ENCODE results near the gene SPAG17. TPM values are rescaled to one million over a fixed set of nuclear protein-coding genes. Genes with fewer than 3 reads are reported as not detected.

The SPAG17 gene
- total RNA-seq, 1 experiment from 2014 or later: not detected

DNA sequence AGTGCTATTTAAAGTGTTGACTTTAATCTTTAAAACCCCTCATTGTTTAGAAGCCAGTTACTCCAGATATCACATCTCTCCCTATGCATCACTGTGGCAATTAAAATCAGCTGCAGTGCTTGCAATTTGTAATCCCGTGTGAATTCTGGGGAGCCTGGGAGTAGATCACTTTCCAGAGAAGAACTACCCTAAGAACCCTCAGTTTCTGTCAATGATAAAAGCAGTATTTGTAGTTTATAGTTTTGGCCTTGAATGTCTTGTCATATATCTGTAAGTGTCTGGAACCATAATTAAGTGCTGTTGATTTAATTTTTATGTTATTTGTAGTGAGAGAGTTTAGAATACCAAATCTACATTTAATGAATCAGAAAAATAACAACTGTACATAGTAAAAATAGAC lies 5.5 kb upstream of the SPAG17 start:
- ChIA-PET POLR2A (ENCODE audit: low non-redundant PET) (no interaction called here), CTCF (no interaction called here)
- intact Hi-C loops (cut with micrococcal nuclease; ENCODE audit: unreplicated experiment): no loop called here
- no peak for TF ChIP-seq EZH2 (IDR thresholded peaks at IDR 0.05; ENCODE audit: borderline replicate concordance, low read depth, low read length, poor library complexity, severe bottlenecking)
- TF ChIP-seq, protein P1, sequence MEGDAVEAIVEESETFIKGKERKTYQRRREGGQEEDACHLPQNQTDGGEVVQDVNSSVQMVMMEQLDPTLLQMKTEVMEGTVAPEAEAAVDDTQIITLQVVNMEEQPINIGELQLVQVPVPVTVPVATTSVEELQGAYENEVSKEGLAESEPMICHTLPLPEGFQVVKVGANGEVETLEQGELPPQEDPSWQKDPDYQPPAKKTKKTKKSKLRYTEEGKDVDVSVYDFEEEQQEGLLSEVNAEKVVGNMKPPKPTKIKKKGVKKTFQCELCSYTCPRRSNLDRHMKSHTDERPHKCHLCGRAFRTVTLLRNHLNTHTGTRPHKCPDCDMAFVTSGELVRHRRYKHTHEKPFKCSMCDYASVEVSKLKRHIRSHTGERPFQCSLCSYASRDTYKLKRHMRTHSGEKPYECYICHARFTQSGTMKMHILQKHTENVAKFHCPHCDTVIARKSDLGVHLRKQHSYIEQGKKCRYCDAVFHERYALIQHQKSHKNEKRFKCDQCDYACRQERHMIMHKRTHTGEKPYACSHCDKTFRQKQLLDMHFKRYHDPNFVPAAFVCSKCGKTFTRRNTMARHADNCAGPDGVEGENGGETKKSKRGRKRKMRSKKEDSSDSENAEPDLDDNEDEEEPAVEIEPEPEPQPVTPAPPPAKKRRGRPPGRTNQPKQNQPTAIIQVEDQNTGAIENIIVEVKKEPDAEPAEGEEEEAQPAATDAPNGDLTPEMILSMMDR (conservative IDR thresholded peaks at IDR 0.05; ENCODE audit: low read depth, low read length): no peak
- no TSS peak for BruUV-seq (replicated peaks)
- DNase-seq (ENCODE audit: low spot score): no peak
- peaks cover 6% of the 10 kb centered on the region for H3K9me3 ChIP-seq (ENCODE audit: low read depth, low read length, poor library complexity, severe bottlenecking)
- H3K4me3 ChIP-seq (ENCODE audit: low read depth, low read length, poor library complexity, severe bottlenecking): no peak overlapping the region
- no peak overlapping the region for H3K27ac ChIP-seq (ENCODE audit: low read depth, low read length, poor library complexity, severe bottlenecking)
- H3K27me3 ChIP-seq (replicated peaks; ENCODE audit: insufficient read depth, low read depth, low read length, poor library complexity): no peaks in the 10 kb centered on the region
- H3K4me1 ChIP-seq (ENCODE audit: insufficient read depth, low read length, poor library complexity, severe bottlenecking): no peaks in the 10 kb centered on the region
- no peaks in the 10 kb centered on the region for H3K36me3 ChIP-seq (ENCODE audit: insufficient read depth, low read length, poor library complexity, severe bottlenecking)

DNA sequence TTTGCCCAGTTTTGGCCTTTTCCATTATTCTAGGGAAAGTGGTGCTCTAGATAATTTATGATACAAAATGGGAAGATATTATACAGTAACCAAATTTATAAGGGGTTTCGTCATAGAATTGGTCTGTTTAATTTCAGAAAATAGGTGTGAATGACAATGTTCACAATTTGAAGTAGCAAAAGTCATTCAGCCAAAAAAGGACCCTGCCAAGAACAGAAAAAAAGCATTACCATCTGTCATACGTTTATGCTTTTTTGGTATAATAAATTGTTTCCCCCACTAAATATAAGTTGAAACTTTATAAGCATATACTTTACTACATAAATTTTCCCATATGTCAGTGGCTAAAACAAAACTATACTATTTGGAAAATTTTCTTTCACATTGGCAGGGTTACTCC lies 4.5 kb upstream of the SPAG17 start:
- no peak overlapping the region for H3K4me3 ChIP-seq (ENCODE audit: low read depth, low read length, poor library complexity, severe bottlenecking)
- no peaks in the 10 kb centered on the region for H3K27me3 ChIP-seq (replicated peaks; ENCODE audit: insufficient read depth, low read depth, low read length, poor library complexity)
- no peaks in the 10 kb centered on the region for H3K4me1 ChIP-seq (ENCODE audit: insufficient read depth, low read length, poor library complexity, severe bottlenecking)
- intact Hi-C loops (cut with micrococcal nuclease; ENCODE audit: unreplicated experiment): no loop called here
- CTCF ChIA-PET: no interaction called here
- DNase-seq (ENCODE audit: low spot score): no peak
- no TSS peak for BruUV-seq (replicated peaks)
- TF ChIP-seq EZH2 (IDR thresholded peaks at IDR 0.05; ENCODE audit: borderline replicate concordance, low read depth, low read length, poor library complexity, severe bottlenecking): no peak
- TF ChIP-seq, protein P1 (conservative IDR thresholded peaks at IDR 0.05; ENCODE audit: low read depth, low read length): no peak
- H3K36me3 ChIP-seq (ENCODE audit: insufficient read depth, low read length, poor library complexity, severe bottlenecking): no peaks in the 10 kb centered on the region
- H3K9me3 ChIP-seq (ENCODE audit: low read depth, low read length, poor library complexity, severe bottlenecking): peaks cover 6% of the 10 kb centered on the region
- H3K27ac ChIP-seq (ENCODE audit: low read depth, low read length, poor library complexity, severe bottlenecking): no peak overlapping the region
- POLR2A ChIA-PET (ENCODE audit: low non-redundant PET): no interaction called here

DNA sequence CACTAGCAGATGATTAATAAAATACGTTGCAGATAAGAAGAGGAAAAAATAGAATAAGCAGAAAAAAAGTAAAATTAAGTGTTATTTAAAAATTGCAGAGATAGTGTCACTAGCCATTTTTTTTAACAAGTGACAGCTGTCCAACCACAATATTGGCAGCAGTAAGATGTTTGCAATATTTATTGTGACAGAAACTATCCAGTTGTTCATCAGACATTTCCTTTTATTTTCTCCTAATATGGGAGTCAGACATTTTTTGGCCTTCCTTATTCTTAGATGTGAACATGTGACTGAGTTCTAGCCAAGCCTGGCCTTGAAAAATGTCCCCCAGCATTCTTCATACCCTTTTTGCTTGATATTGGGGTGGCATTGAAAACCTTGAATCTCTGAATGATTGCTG lies 3.4 kb upstream of the SPAG17 start:
- Histone ChIP-seq H3K27ac (ENCODE audit: low read depth, low read length, poor library complexity, severe bottlenecking) (no peak overlapping the region), H3K27me3 (replicated peaks; ENCODE audit: insufficient read depth, low read depth, low read length, poor library complexity) (no peaks in the 10 kb centered on the region), H3K9me3 (ENCODE audit: low read depth, low read length, poor library complexity, severe bottlenecking) (peaks cover 6% of the 10 kb centered on the region), H3K4me1 (ENCODE audit: insufficient read depth, low read length, poor library complexity, severe bottlenecking) (no peaks in the 10 kb centered on the region), H3K36me3 (ENCODE audit: insufficient read depth, low read length, poor library complexity, severe bottlenecking) (no peaks in the 10 kb centered on the region), H3K4me3 (ENCODE audit: low read depth, low read length, poor library complexity, severe bottlenecking) (no peak overlapping the region)
- DNase-seq (ENCODE audit: low spot score): no peak
- ChIA-PET CTCF (no interaction called here), POLR2A (ENCODE audit: low non-redundant PET) (no interaction called here)
- intact Hi-C loops (cut with micrococcal nuclease; ENCODE audit: unreplicated experiment): no loop called here
- no TSS peak for BruUV-seq (replicated peaks)
- TF ChIP-seq, protein P1 (conservative IDR thresholded peaks at IDR 0.05; ENCODE audit: low read depth, low read length): no peak
- no peak for TF ChIP-seq EZH2 (IDR thresholded peaks at IDR 0.05; ENCODE audit: borderline replicate concordance, low read depth, low read length, poor library complexity, severe bottlenecking)
